Psoas muscle (tissue), 8 donors: ENCODE measurements around the gene GPC1. TPM values are rescaled to one million over a fixed set of nuclear protein-coding genes. Genes with fewer than 3 reads are reported as not detected.
A peak's percentile ranks its signal among the peaks of the same experiment; 100 is the strongest.

Source experiments
- ATAC-seq, 4 donors: fragments of 200-7000 bp; cut with Tn5 transposase; one replicate each; pipeline ENCODE4 v1.9.1; 2020; ENCODE audit warnings: moderate library complexity in 3 of 4, mild to moderate bottlenecking in 2 of 4
- DNase-seq, 2 donors: peaks; one replicate each; pipeline ENCODE4 v3.0.0-alpha.2; 2020
- H3K27ac ChIP-seq: fragments of 200-600 bp; one replicate; pipeline ENCODE4 v1.8.0; 2022
- H3K27me3 ChIP-seq, 3 donors: fragments of 200-600 bp in 1 of 3; one replicate each; pipeline versions ENCODE4 v1.6.1 to v1.8.0; 2013 to 2022; ENCODE audit warnings: low read length in 2 of 3, mild to moderate bottlenecking in 2 of 3, moderate library complexity in 1 of 3; ENCODE audit not compliant: insufficient read depth in 3 of 3
- H3K36me3 ChIP-seq, 2 donors: fragments of 200-600 bp in 1 of 2; one replicate each; pipeline versions ENCODE4 v1.6.1 to v1.8.0; 2013 to 2022; ENCODE audit warnings: low read depth in 1 of 2, mild to moderate bottlenecking in 1 of 2, moderate library complexity in 1 of 2; ENCODE audit not compliant: insufficient read depth in 1 of 2
- H3K4me1 ChIP-seq: fragments of 200-600 bp; one replicate; pipeline ENCODE4 v1.8.0; 2022
- H3K4me3 ChIP-seq: fragments of 200-600 bp; one replicate; pipeline ENCODE4 v1.8.0; 2022; ENCODE audit warnings: mild to moderate bottlenecking
- H3K9me3 ChIP-seq: fragments of 200-600 bp; one replicate; pipeline ENCODE4 v1.8.0; 2022
- WGBS, 3 donors: extraction: QIAGEN DNeasy Blood & Tissue Kit; methylation state at CpG; one replicate each; pipeline versions ENCODE4 v1.1.6 to v1.1.7; 2013; 5-methylcytosine and 5-hydroxymethylcytosine counted together
- intact Hi-C, 2 donors: fragments of 100-400 bp; cut with DNase I; formaldehyde crosslinking; loops; one replicate each; pipeline versions ENCODE4 v1.11.0 to v1.14.2; 2022
- polyA plus RNA-seq, 3 donors: library from polyadenylated mRNA; stranded (reverse); fragments of 200-250 nt; gene quantifications; one replicate each; pipeline ENCODE4 v1.2.3, GENCODE V29; 2013
- total RNA-seq, 4 donors: library from RNA; stranded (reverse); fragmentation: NEBNext Ultra II Directional in 2 of 4; extraction: Animal tissue kit (Norgen Biotek cat#: 25700) in 2 of 4; gene quantifications; one replicate each; pipeline versions ENCODE4 v1.2.1 to v1.2.4, GENCODE V29; 2021 to 2023
- TF ChIP-seq, protein P1 (sequence below): fragments of 200-600 bp; IDR thresholded peaks from one replicate; pipeline ENCODE4 v1.8.0; 2022; ENCODE audit warnings: antibody characterized with exemption
- donor health status: healthy with polysubstance abuse.
- donor health status: DM: no; HTN: no; CAD: no; lungs with moderate emphysema.
- donor health status: Bipolar disorder and iron deficiency.
- donor health status: healthy.
- donor health status: DM: yes; HTN: yes; CAD: no.
- donor health status: DM: no; HTN: no; CAD: no.
- donor health status: DM: no; HTN: no; CAD: no.
- donor health status: DM: yes; HTN: yes; CAD: no.

GPC1 gene
- total and polyA plus RNA-seq, 7 donors: 85.4 to 180 (median 116) TPM

GRCh38 chr2:240446664-240447175 is 11.3 kb downstream of the GPC1 start:
- WGBS, 3 donors: 88 to 91% (median 91%) methylated on average over 12 of the region's 12 CpGs
- Histone ChIP-seq H3K4me1 (peaks cover 74% of the 10 kb centered on the region), H3K27ac (no peak overlapping the region), H3K9me3 (no peaks in the 10 kb centered on the region), H3K4me3 (no peak overlapping the region), H3K27me3 (no peaks in the 10 kb centered on the region), H3K36me3 (peaks cover 0 to 16% of the 10 kb centered on the region in 2 donors)
- intact Hi-C loops: no loop called here
- TF ChIP-seq, protein P1, sequence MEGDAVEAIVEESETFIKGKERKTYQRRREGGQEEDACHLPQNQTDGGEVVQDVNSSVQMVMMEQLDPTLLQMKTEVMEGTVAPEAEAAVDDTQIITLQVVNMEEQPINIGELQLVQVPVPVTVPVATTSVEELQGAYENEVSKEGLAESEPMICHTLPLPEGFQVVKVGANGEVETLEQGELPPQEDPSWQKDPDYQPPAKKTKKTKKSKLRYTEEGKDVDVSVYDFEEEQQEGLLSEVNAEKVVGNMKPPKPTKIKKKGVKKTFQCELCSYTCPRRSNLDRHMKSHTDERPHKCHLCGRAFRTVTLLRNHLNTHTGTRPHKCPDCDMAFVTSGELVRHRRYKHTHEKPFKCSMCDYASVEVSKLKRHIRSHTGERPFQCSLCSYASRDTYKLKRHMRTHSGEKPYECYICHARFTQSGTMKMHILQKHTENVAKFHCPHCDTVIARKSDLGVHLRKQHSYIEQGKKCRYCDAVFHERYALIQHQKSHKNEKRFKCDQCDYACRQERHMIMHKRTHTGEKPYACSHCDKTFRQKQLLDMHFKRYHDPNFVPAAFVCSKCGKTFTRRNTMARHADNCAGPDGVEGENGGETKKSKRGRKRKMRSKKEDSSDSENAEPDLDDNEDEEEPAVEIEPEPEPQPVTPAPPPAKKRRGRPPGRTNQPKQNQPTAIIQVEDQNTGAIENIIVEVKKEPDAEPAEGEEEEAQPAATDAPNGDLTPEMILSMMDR: no peak
- ATAC-seq: no peak
- DNase-seq: no peak

DNA sequence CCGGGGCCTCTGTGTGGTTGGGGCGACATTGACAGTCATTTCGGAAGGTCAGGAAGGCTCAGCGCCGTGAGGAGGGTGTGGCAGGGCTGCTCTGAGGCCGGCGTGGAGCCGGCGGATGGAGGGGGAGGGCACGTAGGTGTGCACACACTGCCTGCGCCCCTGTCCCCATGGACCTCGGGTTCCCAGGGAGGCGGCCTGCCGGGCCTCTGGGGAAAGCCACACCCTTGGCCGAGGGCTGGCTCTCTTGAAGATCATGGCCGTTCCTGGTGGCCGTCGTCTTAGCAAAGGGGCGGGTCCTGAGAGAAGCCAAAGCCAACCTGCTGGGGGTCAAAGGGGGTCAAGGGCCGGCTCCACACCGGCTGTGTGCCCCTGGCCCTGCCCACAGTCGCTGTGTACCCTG is 11.9 kb downstream of the GPC1 start:
- H3K27me3 ChIP-seq: no peaks in the 10 kb centered on the region
- no peak overlapping the region for H3K4me3 ChIP-seq
- peaks cover 0 to 16% of the 10 kb centered on the region in 2 donors for H3K36me3 ChIP-seq
- TF ChIP-seq, protein P1: no peak
- ATAC-seq: peak in 1 of 4 donors; percentile 0
- H3K27ac ChIP-seq: no peak overlapping the region
- 53 to 62% (median 58%) methylated on average over 22 of the region's 22 CpGs for WGBS, 3 donors
- intact Hi-C loops: no loop called here
- DNase-seq: no peak
- no peaks in the 10 kb centered on the region for H3K9me3 ChIP-seq
- H3K4me1 ChIP-seq: peaks cover 72% of the 10 kb centered on the region

GRCh38 chr2:240447934-240448333 is 12.5 kb downstream of the GPC1 start:
- Histone ChIP-seq H3K27me3 (no peaks in the 10 kb centered on the region), H3K4me3 (no peak overlapping the region), H3K4me1 (peaks cover 66% of the 10 kb centered on the region), H3K36me3 (peaks cover 0 to 16% of the 10 kb centered on the region in 2 donors), H3K27ac (no peak overlapping the region), H3K9me3 (no peaks in the 10 kb centered on the region)
- intact Hi-C loops: no loop called here
- WGBS, 3 donors: 30 to 54% (median 35%) methylated on average over 15 of the region's 15 CpGs
- DNase-seq (no peak), ATAC-seq (peak in 2 of 4 donors; percentile 13 to 28)
- TF ChIP-seq, protein P1: no peak

- DNase-seq (no peak), ATAC-seq (no peak)
- no peaks in the 10 kb centered on the region for H3K9me3 ChIP-seq
- intact Hi-C loops: no loop called here
- TF ChIP-seq, protein P1: no peak
- peaks cover 0 to 16% of the 10 kb centered on the region in 2 donors for H3K36me3 ChIP-seq
- H3K4me1 ChIP-seq: peaks cover 59% of the 10 kb centered on the region
- 85 to 90% (median 85%) methylated on average over 22 to 23 of the region's 23 CpGs for WGBS, 3 donors
- no peaks in the 10 kb centered on the region for H3K27me3 ChIP-seq
- no peak overlapping the region for H3K4me3 ChIP-seq
- H3K27ac ChIP-seq: no peak overlapping the region
Measured at GRCh38 chr2:240448387-240449274, 13.2 kb downstream of the GPC1 start.
